Measurements from ENCODE around the gene ARMC9. TPM values are rescaled to one million over a fixed set of nuclear protein-coding genes. Genes with fewer than 3 reads are reported as not detected.

The ARMC9 gene
- total RNA-seq, 1 donor from 2014 or later, result 8.4 TPM

DNA sequence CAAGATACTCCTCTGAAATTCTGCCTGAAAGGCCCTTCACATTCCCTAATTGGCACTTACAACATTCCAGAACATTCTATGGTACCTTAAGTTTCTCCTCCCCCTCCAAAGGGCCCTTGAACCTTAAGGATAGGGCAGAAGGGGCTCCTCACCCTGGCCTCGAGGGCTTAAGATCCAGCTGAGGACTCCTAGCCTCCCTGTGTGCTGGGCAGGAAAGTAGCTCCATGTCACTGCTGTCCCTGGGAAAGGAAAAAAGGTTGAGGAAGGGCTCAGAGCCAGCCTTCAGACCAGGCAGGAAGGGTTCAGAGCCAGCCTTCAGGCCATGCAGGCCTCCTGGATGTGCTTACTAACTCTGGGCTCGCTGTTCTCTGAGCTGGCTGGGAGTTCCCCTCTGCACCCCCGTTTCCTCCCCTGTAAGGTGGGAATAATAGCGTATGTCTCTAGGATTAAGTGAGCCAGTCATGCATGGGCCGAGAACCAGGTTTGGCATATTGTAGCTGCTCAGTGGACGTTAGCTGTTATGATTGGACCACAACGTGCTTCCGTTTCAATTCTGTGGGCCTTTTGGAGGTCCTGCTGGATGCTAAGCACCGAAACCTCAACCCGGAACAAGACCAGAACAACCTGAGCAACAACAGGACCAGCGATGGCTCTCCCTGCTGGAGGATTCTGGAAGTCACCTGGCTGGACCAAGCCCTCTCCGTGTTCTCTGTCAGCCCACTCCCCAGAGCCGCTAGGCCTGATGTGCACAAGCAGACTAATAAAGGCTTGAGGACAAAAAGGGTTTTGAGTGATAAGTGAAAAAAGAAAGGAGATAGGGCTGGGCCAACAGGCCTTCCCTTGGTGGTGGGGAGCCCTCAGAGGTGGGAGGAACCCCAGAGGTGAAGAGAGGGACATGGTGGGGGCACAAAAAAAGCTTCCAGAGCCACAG is 196.0 kb downstream of the ARMC9 start:
- TF ChIP-seq CTCF (IDR thresholded peaks at IDR 0.05; ENCODE audit: insufficient read depth, low read length, severe bottlenecking), result peak; percentile 44
- H3K36me3 ChIP-seq (ENCODE audit: control insufficient read depth, insufficient read depth, low read length), result no peaks in the 10 kb centered on the region
- peaks cover 2% of the 10 kb centered on the region for H3K27me3 ChIP-seq (ENCODE audit: control insufficient read depth, insufficient read depth, low read length)
- FAIRE-seq (no peak), DNase-seq (ENCODE audit: low read depth) (no peak)
- H3K4me3 ChIP-seq (ENCODE audit: low read depth, low read length), result no peak overlapping the region

DNA sequence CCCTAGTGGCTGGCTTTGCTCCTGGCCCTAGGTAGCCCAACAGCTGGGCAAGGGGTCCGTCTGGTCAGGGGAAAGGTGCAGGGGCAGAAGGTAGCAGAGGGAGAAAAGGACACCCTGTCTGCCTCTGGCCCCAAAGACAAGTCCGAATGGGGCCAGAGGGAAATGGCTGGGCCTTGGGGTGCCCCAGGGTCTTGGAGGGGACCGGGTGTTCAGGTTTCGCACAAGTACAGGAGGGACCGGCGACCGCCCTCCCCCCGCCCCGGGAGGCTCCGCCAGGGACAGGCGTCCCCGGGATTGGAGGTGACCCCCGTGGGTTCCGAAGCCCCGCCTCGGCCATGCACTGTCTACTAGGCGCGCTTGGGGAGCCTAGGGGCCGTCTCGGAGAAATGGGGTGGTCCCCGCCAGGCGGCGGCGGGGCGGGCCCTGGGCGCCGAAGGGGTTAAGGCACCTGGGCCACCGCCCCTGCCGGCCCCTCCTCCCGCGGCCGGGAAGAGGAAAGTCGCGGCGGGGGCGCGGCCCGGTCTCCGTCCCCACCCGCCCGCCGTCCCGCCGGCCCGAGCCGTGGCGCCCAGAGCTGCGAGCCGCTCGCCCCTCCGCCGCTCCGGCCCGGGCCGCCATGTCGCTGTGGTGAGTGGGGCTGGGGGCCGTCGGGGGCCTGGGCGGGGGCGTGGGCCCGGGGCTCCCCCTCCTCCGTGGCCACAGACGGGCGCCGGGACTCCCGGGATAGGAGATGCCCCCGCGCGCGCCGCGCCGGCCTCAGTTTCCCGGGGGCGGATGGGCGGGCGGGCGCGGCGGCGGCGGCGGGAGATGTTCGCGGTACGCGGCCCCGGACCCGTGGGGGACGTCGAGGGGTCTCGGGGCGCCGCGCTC is 197.0 kb downstream of the ARMC9 start, which contains the start of gene B3GNT7:
TSS of gene B3GNT7 (plus strand) at position 523 of the 870 bp plus-strand sequence. CDS start at position 617, 94 bp downstream.
- no peak for TF ChIP-seq CTCF (IDR thresholded peaks at IDR 0.05; ENCODE audit: insufficient read depth, low read length, severe bottlenecking)
- DNase-seq (ENCODE audit: low read depth) (no peak), FAIRE-seq (no peak)
- Histone ChIP-seq H3K4me3 (ENCODE audit: low read depth, low read length) (peak within 1 kb of the TSS; percentile 23), H3K27me3 (ENCODE audit: control insufficient read depth, insufficient read depth, low read length) (peaks cover 2% of the 10 kb centered on the region), H3K36me3 (ENCODE audit: control insufficient read depth, insufficient read depth, low read length) (no peaks in the 10 kb centered on the region)

GRCh38 chr2:231396058-231396821 is 197.8 kb downstream of the ARMC9 start:
- FAIRE-seq (no peak), DNase-seq (ENCODE audit: low read depth) (no peak)
- no peak for TF ChIP-seq CTCF (IDR thresholded peaks at IDR 0.05; ENCODE audit: insufficient read depth, low read length, severe bottlenecking)
- Histone ChIP-seq H3K27me3 (ENCODE audit: control insufficient read depth, insufficient read depth, low read length) (peaks cover 2% of the 10 kb centered on the region), H3K4me3 (ENCODE audit: low read depth, low read length) (peak overlapping the region; percentile 23), H3K36me3 (ENCODE audit: control insufficient read depth, insufficient read depth, low read length) (no peaks in the 10 kb centered on the region)

DNA sequence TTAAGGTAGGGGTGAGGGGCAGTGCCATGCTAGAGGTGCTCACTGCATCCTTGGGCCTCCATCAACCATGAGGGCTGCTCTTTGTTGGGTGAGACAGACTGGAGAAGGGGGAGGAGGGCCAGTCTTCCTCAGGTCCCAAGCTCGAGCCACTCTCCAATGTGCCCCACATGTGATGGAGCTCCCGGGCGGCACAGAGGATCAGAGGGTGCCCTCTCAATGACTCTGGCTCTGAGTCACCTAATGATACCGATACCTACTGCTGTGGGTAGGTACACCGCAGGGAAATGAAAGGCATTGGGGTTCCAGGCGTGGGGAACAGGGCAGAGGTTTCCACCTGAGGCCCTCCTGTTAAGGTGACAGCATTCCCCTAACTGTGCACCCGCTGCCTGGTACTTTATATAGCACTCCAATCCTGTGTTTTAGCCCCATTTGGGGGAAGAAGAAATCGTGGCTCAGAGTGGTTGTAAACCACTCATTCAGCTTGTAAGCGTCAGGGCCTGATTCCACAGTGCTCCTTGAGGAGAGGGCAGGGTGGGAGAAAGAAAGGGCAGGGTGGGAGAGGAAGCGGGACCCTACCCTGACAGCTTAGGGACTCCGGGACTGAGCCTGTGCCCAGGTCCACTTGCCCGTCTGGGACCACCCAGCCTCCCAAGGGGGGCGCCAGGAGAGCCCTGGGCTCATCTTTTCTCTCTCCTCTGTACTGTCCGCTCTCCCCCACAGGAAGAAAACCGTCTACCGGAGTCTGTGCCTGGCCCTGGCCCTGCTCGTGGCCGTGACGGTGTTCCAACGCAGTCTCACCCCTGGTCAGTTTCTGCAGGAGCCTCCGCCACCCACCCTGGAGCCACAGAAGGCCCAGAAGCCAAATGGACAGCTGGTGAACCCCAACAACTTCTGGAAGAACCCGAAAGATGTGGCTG is 198.8 kb downstream of the ARMC9 start:
- DNase-seq (ENCODE audit: low read depth), result no peak
- TF ChIP-seq CTCF (IDR thresholded peaks at IDR 0.05; ENCODE audit: insufficient read depth, low read length, severe bottlenecking), result no peak
- H3K36me3 ChIP-seq (ENCODE audit: control insufficient read depth, insufficient read depth, low read length), result no peaks in the 10 kb centered on the region
- FAIRE-seq, result no peak
- peaks cover 2% of the 10 kb centered on the region for H3K27me3 ChIP-seq (ENCODE audit: control insufficient read depth, insufficient read depth, low read length)
- H3K4me3 ChIP-seq (ENCODE audit: low read depth, low read length), result no peak overlapping the region

- no peaks in the 10 kb centered on the region for H3K36me3 ChIP-seq (ENCODE audit: control insufficient read depth, insufficient read depth, low read length)
- no peak for TF ChIP-seq CTCF (IDR thresholded peaks at IDR 0.05; ENCODE audit: insufficient read depth, low read length, severe bottlenecking)
- H3K27me3 ChIP-seq (ENCODE audit: control insufficient read depth, insufficient read depth, low read length), result peaks cover 2% of the 10 kb centered on the region
- H3K4me3 ChIP-seq (ENCODE audit: low read depth, low read length), result no peak overlapping the region
- DNase-seq (ENCODE audit: low read depth), result no peak
- no peak for FAIRE-seq
These were observed 199.5 kb downstream of the ARMC9 start for GRCh38 chr2:231397928-231398294.
